HG03521 (cell line): ENCODE results near the gene CENPL.
"Not testable (repeated sequence)": the region's sequence is repeated elsewhere in the genome, so short reads cannot be mapped to it uniquely, and the experiment has no call there.

ENCODE experiments used
- ATAC-seq: cut with Tn5 transposase; IDR thresholded peaks from one replicate; pipeline ENCODE4 v1.9.1; 2021; ENCODE audit warnings: mild to moderate bottlenecking, moderate library complexity; ENCODE audit not compliant: unreplicated experiment

The CENPL gene

GRCh38 chr1:173824315-173825081 lies at the start of gene CENPL, which contains the start of gene DARS2:
TSS of gene CENPL (minus strand) at chr1:173824883. CDS start at chr1:173811299, 13,584 bp downstream.
TSS of gene DARS2 (plus strand) at chr1:173824673. CDS start at chr1:173825230, 557 bp downstream.
- ATAC-seq = peak; percentile 82

GRCh38 chr1:173871500-173871899 lies 46.8 kb upstream of the CENPL start:
- ATAC-seq = no peak

GRCh38 chr1:173871091-173871490 lies 46.4 kb upstream of the CENPL start:
- no peak for ATAC-seq

GRCh38 chr1:173870252-173871075 lies 45.8 kb upstream of the CENPL start:
- ATAC-seq = peak; percentile 19

- ATAC-seq = no peak
Measured at GRCh38 chr1:173869021-173869359, 44.3 kb upstream of the CENPL start.

GRCh38 chr1:173868266-173869020 lies 43.8 kb upstream of the CENPL start, which contains the start of gene ZBTB37:
TSS of gene ZBTB37 (plus strand) at chr1:173868380. CDS start at chr1:173870226, 1,846 bp downstream.
- peak; percentile 45 for ATAC-seq

- ATAC-seq = peak; percentile 69
Measured at GRCh38 chr1:173867753-173868265, 43.1 kb upstream of the CENPL start, which contains the start of gene GAS5. TSS of gene GAS5 (minus strand) at chr1:173867989.

GRCh38 chr1:173867141-173867752 lies 42.6 kb upstream of the CENPL start:
- no peak for ATAC-seq

- ATAC-seq = no peak
Measured at GRCh38 chr1:173866413-173867115, 41.9 kb upstream of the CENPL start.

GRCh38 chr1:173865468-173866164 lies 40.9 kb upstream of the CENPL start:
- ATAC-seq = no peak

GRCh38 chr1:173864179-173864867 lies 39.6 kb upstream of the CENPL start:
- ATAC-seq = no peak

GRCh38 chr1:173863224-173864161 lies 38.8 kb upstream of the CENPL start:
- ATAC-seq = no peak

- ATAC-seq = no peak
Measured at GRCh38 chr1:173862769-173863223, 38.1 kb upstream of the CENPL start.

- not testable (repeated sequence) for ATAC-seq
Measured at GRCh38 chr1:173862146-173862768, 37.6 kb upstream of the CENPL start.

- ATAC-seq = no peak
Measured at GRCh38 chr1:173861731-173862145, 37.1 kb upstream of the CENPL start.

GRCh38 chr1:173860065-173860464 lies 35.4 kb upstream of the CENPL start:
- ATAC-seq = no peak

GRCh38 chr1:173859547-173859946 lies 34.9 kb upstream of the CENPL start:
- not testable (repeated sequence) for ATAC-seq
